ENCODE results near the gene FGFRL1. TPM values are rescaled to one million over a fixed set of nuclear protein-coding genes. Genes with fewer than 3 reads are reported as not detected.
A peak's percentile ranks its signal among the peaks of the same experiment; 100 is the strongest.

Gene FGFRL1
- total RNA-seq, 1 donor from 2014 or later = 68.3 TPM

- no peak for DNase-seq
Measured at GRCh38 chr4:1006856-1007255, 4.6 kb upstream of the FGFRL1 start.

GRCh38 chr4:1008840-1009541 is 2.4 kb upstream of the FGFRL1 start:
- peak; percentile 55 for DNase-seq

- DNase-seq = peak; percentile 82
Measured at GRCh38 chr4:1009542-1010394, 1.7 kb upstream of the FGFRL1 start.

- peak; percentile 64 for DNase-seq
Measured at GRCh38 chr4:1010395-1011021, 918 bp upstream of the FGFRL1 start.

GRCh38 chr4:1011666-1012033 is 224 bp downstream of the FGFRL1 start:
- DNase-seq = no peak

- DNase-seq = no peak
Measured at GRCh38 chr4:1012034-1012739, 761 bp downstream of the FGFRL1 start.

- no peak for DNase-seq
Measured at GRCh38 chr4:1013225-1014073, 2.0 kb downstream of the FGFRL1 start.

- DNase-seq = peak; percentile 63
Measured at GRCh38 chr4:1014291-1015167, 3.1 kb downstream of the FGFRL1 start.

GRCh38 chr4:1015179-1015578 is 3.8 kb downstream of the FGFRL1 start:
- no peak for DNase-seq

GRCh38 chr4:1015746-1016145 is 4.3 kb downstream of the FGFRL1 start:
- DNase-seq = no peak

- no peak for DNase-seq
Measured at GRCh38 chr4:1017211-1017610, 5.8 kb downstream of the FGFRL1 start.

- no peak for DNase-seq
Measured at GRCh38 chr4:1017706-1018105, 6.3 kb downstream of the FGFRL1 start.

GRCh38 chr4:1018147-1019020 is 7.0 kb downstream of the FGFRL1 start:
- DNase-seq = peak; percentile 68

GRCh38 chr4:1019320-1019719 is 7.9 kb downstream of the FGFRL1 start:
- no peak for DNase-seq

GRCh38 chr4:1019729-1020470 is 8.5 kb downstream of the FGFRL1 start:
- peak; percentile 54 for DNase-seq

- DNase-seq = no peak
Measured at GRCh38 chr4:1021386-1022050, 10.1 kb downstream of the FGFRL1 start.

- DNase-seq = no peak
Measured at GRCh38 chr4:1022051-1022738, 10.8 kb downstream of the FGFRL1 start.

GRCh38 chr4:1022739-1023066 is 11.3 kb downstream of the FGFRL1 start:
- DNase-seq = peak; percentile 75
